ENCODE data around the gene F7.
"Not testable (repeated sequence)": the region's sequence is repeated elsewhere in the genome, so short reads cannot be mapped to it uniquely, and the experiment has no call there.

Gene F7

DNA sequence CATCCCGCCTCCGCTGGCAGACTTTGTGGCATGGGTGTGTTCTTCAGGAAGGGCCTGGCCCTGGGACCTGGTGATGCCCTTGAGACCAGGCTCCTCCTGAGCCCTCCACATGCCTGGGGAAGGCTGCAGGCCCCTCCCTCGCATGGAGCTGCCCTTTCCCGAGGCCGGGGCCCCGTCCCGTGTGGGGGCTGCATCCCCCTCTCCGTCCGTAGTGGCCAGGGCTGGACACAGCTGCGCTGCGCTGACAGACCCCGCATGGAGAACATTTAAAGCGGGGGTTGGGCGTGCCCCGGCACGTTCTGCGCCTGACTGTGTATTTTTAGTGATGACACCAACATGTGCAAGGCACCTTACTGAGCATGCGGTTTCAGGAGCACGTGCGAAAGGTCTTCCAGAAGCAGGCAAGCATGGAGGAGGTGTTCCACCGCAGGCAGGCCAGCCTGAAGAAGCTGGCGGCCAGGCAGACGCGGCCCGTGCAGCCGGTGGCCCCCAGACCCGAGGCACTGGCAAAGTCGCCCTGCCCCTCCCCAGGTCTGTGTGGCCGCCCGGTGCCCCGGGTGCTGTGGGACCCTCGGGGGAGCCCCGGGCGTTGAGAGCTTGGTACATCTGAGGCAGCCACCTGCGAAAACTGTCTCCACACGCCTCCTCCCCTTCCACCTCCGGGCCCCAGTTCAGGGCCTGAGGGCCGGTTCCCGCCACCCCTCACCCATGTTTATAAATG is 28.8 kb upstream of the F7 start:
- no peaks in the 10 kb centered on the region for H3K27me3 ChIP-seq (ENCODE audit: control insufficient read depth, insufficient read depth, low read length)
- peaks cover 2% of the 10 kb centered on the region for H3K36me3 ChIP-seq (ENCODE audit: control insufficient read depth, insufficient read depth, low read length)
- H3K9ac ChIP-seq (ENCODE audit: low read length), result no peak overlapping the region
- no peaks in the 10 kb centered on the region for H3K4me1 ChIP-seq (ENCODE audit: control insufficient read depth, insufficient read depth, low read length)
- no peak overlapping the region for H3K27ac ChIP-seq (ENCODE audit: low read depth, low read length)
- H3K4me3 ChIP-seq (ENCODE audit: low read length), result no peak overlapping the region

DNA sequence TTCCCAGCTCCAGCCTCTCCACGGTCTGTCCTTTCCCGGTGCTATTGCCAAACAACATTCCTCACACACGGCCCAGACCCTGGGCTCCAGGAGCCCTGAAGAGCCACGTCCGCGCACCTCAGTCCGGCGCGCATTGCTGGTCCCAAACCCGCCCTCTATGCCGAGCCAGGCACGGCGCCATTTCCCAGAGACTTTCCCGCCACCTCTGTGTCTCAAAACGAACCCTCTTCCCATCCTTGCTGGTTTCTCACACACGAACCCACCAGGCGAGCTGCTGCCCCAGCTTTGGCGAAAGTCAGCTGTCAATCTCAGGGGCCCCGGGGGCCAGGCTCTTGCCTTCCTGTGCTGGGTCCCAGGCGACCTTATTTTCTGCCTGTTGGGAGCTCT is 28.0 kb upstream of the F7 start:
- Histone ChIP-seq H3K36me3 (ENCODE audit: control insufficient read depth, insufficient read depth, low read length) (peaks cover 2% of the 10 kb centered on the region), H3K27ac (ENCODE audit: low read depth, low read length) (no peak overlapping the region), H3K4me1 (ENCODE audit: control insufficient read depth, insufficient read depth, low read length) (no peaks in the 10 kb centered on the region), H3K9ac (ENCODE audit: low read length) (no peak overlapping the region), H3K27me3 (ENCODE audit: control insufficient read depth, insufficient read depth, low read length) (no peaks in the 10 kb centered on the region), H3K4me3 (ENCODE audit: low read length) (no peak overlapping the region)

DNA sequence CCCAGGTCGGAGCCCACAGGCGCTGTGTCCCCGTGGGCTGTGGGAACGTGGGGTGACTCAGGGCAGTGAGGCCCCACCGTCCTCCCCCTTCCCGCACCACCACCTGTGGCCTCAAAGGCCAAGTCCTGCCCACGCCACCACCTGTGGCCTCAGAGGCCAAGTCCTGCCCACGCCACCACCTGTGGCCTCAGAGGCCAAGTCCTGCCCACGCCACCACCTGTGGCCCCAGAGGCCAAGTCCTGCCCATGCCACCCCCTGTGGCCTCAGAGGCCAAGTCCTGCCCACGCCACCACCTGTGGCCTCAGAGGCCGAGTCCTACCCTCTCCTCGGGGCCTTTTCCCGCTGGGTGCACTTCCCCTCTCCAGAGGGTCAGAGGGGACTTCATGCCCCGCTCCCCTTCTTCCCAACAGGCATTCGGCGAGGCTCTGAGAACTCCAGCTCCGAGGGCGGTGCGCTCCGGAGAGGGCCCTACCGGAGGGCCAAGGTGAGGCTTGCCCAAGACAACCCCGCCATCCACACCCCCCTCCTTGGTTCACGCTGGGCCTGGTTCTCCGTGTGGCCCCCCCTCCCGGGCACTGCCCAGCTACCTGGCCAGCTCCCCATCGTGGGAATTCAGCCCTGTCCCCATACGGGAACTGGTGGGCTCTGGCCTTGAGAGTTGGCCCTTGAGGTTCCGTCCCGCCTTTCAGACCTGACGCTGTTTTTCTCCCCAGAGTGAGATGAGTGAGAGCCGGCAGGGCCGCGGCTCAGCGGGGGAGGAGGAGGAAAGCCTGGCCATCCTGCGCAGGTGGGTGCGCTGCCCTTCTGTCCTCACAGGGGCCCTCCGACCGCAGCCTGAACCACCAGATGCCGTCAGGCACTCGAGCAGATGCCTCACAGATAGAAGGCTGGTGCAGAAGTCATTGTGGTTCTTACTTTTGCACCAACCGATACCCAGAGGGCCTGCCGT is 27.4 kb upstream of the F7 start:
- Histone ChIP-seq H3K27ac (ENCODE audit: low read depth, low read length) (no peak overlapping the region), H3K36me3 (ENCODE audit: control insufficient read depth, insufficient read depth, low read length) (peaks cover 2% of the 10 kb centered on the region)

GRCh38 chr13:113078902-113079780 is 26.4 kb upstream of the F7 start:
- no peaks in the 10 kb centered on the region for H3K27me3 ChIP-seq (ENCODE audit: control insufficient read depth, insufficient read depth, low read length)
- H3K36me3 ChIP-seq (ENCODE audit: control insufficient read depth, insufficient read depth, low read length), result peaks cover 2% of the 10 kb centered on the region
- H3K9ac ChIP-seq (ENCODE audit: low read length), result no peak overlapping the region
- no peak overlapping the region for H3K27ac ChIP-seq (ENCODE audit: low read depth, low read length)
- H3K4me1 ChIP-seq (ENCODE audit: control insufficient read depth, insufficient read depth, low read length), result no peaks in the 10 kb centered on the region
- H3K4me3 ChIP-seq (ENCODE audit: low read length), result no peak overlapping the region

More for the DNA sequence above, 27.4 kb upstream of the F7 start:
- H3K9ac ChIP-seq (ENCODE audit: low read length), result no peak overlapping the region
- H3K4me3 ChIP-seq (ENCODE audit: low read length), result no peak overlapping the region
- no peaks in the 10 kb centered on the region for H3K4me1 ChIP-seq (ENCODE audit: control insufficient read depth, insufficient read depth, low read length)
- H3K27me3 ChIP-seq (ENCODE audit: control insufficient read depth, insufficient read depth, low read length), result no peaks in the 10 kb centered on the region

- not testable (repeated sequence) for H3K4me1 ChIP-seq (ENCODE audit: control insufficient read depth, insufficient read depth, low read length); H3K27ac ChIP-seq (ENCODE audit: low read depth, low read length); H3K4me3 ChIP-seq (ENCODE audit: low read length); H3K9ac ChIP-seq (ENCODE audit: low read length); H3K27me3 ChIP-seq (ENCODE audit: control insufficient read depth, insufficient read depth, low read length); H3K36me3 ChIP-seq (ENCODE audit: control insufficient read depth, insufficient read depth, low read length)
Measured at GRCh38 chr13:113079781-113080080, 25.9 kb upstream of the F7 start.

DNA sequence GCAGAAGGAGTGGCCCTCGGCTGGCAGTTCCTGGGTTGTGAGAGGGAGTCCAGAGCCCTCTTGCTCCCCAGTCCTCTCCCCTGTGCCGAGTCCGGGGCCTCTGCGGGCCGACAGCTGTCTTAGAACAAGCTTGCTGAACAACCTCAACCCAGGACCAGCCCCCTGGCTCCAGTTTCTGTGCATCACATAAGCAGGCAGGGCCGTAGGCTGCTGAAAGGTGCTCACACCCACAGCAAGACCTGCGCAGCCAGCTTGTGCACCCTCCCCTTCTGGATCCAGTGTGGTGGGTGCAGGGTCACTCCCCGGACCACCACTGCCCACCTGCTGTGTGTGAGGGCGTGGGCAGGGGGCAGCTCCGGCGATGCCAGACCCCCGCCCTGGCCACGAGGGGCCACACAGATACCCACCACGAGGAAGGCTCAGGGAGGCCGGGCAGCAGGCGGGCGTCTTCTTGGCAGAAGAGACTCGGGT is 25.2 kb upstream of the F7 start:
- no peak overlapping the region for H3K9ac ChIP-seq (ENCODE audit: low read length)
- H3K4me1 ChIP-seq (ENCODE audit: control insufficient read depth, insufficient read depth, low read length), result no peaks in the 10 kb centered on the region
- H3K27me3 ChIP-seq (ENCODE audit: control insufficient read depth, insufficient read depth, low read length), result no peaks in the 10 kb centered on the region
- H3K4me3 ChIP-seq (ENCODE audit: low read length), result no peak overlapping the region
- H3K36me3 ChIP-seq (ENCODE audit: control insufficient read depth, insufficient read depth, low read length), result peaks cover 2% of the 10 kb centered on the region
- H3K27ac ChIP-seq (ENCODE audit: low read depth, low read length), result no peak overlapping the region

- peaks cover 2% of the 10 kb centered on the region for H3K36me3 ChIP-seq (ENCODE audit: control insufficient read depth, insufficient read depth, low read length)
- no peak overlapping the region for H3K4me3 ChIP-seq (ENCODE audit: low read length)
- H3K4me1 ChIP-seq (ENCODE audit: control insufficient read depth, insufficient read depth, low read length), result no peaks in the 10 kb centered on the region
- no peaks in the 10 kb centered on the region for H3K27me3 ChIP-seq (ENCODE audit: control insufficient read depth, insufficient read depth, low read length)
- H3K9ac ChIP-seq (ENCODE audit: low read length), result no peak overlapping the region
- no peak overlapping the region for H3K27ac ChIP-seq (ENCODE audit: low read depth, low read length)
Measured at GRCh38 chr13:113080901-113081521, 24.6 kb upstream of the F7 start.

- Histone ChIP-seq H3K4me3 (ENCODE audit: low read length) (no peak overlapping the region), H3K36me3 (ENCODE audit: control insufficient read depth, insufficient read depth, low read length) (peaks cover 2% of the 10 kb centered on the region), H3K9ac (ENCODE audit: low read length) (no peak overlapping the region), H3K27me3 (ENCODE audit: control insufficient read depth, insufficient read depth, low read length) (no peaks in the 10 kb centered on the region), H3K27ac (ENCODE audit: low read depth, low read length) (no peak overlapping the region), H3K4me1 (ENCODE audit: control insufficient read depth, insufficient read depth, low read length) (no peaks in the 10 kb centered on the region)
Measured at GRCh38 chr13:113082198-113083021, 23.2 kb upstream of the F7 start.

DNA sequence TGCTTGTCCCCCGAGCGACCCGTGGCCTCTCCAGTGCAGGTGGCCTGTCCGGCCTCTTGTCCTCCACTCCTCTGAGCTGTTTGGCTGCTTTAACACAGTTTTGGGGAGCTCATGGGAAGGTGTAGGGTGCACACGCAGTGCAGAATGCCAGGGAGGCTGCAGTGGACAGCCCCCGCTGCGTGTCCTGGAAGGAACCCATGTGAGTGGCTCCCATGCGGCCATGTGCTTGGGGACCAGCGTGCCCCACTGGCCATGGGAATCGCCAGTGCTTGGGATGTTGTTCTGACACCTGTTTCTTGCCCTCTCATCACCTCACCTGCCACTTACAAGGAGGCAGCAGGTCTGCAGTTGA is 22.6 kb upstream of the F7 start:
- Histone ChIP-seq H3K27ac (ENCODE audit: low read depth, low read length) (no peak overlapping the region), H3K9ac (ENCODE audit: low read length) (no peak overlapping the region), H3K36me3 (ENCODE audit: control insufficient read depth, insufficient read depth, low read length) (peaks cover 2% of the 10 kb centered on the region), H3K4me1 (ENCODE audit: control insufficient read depth, insufficient read depth, low read length) (no peaks in the 10 kb centered on the region), H3K4me3 (ENCODE audit: low read length) (no peak overlapping the region), H3K27me3 (ENCODE audit: control insufficient read depth, insufficient read depth, low read length) (no peaks in the 10 kb centered on the region)

DNA sequence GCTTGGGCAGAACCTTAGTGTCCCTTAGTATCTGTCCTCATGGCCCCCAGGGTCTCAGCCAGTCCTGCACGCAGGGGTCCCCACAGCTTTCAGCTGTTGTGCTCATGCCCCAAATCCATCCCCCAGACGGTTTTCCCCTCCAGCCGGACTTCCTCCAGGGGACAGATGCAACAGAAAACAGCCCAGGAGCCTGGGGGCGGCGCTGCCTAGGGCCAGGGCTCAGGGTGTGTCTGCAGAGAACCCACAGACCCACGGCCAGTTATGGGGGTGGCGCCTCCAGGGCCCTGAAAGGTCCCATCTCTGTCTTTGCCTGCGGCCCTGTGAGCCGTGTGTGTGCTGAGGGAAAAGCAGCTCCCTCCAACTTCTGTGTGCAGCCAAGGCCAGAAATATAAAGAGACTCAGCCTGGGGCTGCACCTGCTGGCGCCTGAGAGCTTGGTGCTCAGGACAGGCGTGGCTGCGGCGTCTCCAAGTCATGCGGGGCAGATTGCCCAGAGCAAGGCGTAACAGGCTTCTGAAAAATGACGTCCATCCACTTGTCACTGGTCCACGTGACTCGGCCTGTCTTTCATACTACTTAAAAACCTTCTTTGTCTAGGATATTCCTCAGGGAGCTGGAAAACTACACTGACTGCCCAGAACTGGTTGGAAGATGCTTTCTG is 22.1 kb upstream of the F7 start:
- Histone ChIP-seq H3K27me3 (ENCODE audit: control insufficient read depth, insufficient read depth, low read length) (no peaks in the 10 kb centered on the region), H3K36me3 (ENCODE audit: control insufficient read depth, insufficient read depth, low read length) (peaks cover 2% of the 10 kb centered on the region), H3K27ac (ENCODE audit: low read depth, low read length) (no peak overlapping the region), H3K9ac (ENCODE audit: low read length) (no peak overlapping the region), H3K4me1 (ENCODE audit: control insufficient read depth, insufficient read depth, low read length) (no peaks in the 10 kb centered on the region), H3K4me3 (ENCODE audit: low read length) (no peak overlapping the region)
